WI38 (cell line): ENCODE results near the gene LEF1.

Experiments used
- H3K4me3 ChIP-seq: 2 replicates; pipeline ENCODE4 v1.5.1; 2011; ENCODE audit warnings: low read depth, mild to moderate bottlenecking, control low read depth, low read length
- CTCF ChIP-seq: IDR thresholded peaks from 2 replicates; pipeline ENCODE4 v1.5.1; 2012; ENCODE audit warnings: low read depth, mild to moderate bottlenecking, control low read depth, low read length

The LEF1 gene

GRCh38 chr4:108045687-108046024, 123.1 kb downstream of the LEF1 start:
- no peak for TF ChIP-seq CTCF
- H3K4me3 ChIP-seq = no peak overlapping the region

DNA sequence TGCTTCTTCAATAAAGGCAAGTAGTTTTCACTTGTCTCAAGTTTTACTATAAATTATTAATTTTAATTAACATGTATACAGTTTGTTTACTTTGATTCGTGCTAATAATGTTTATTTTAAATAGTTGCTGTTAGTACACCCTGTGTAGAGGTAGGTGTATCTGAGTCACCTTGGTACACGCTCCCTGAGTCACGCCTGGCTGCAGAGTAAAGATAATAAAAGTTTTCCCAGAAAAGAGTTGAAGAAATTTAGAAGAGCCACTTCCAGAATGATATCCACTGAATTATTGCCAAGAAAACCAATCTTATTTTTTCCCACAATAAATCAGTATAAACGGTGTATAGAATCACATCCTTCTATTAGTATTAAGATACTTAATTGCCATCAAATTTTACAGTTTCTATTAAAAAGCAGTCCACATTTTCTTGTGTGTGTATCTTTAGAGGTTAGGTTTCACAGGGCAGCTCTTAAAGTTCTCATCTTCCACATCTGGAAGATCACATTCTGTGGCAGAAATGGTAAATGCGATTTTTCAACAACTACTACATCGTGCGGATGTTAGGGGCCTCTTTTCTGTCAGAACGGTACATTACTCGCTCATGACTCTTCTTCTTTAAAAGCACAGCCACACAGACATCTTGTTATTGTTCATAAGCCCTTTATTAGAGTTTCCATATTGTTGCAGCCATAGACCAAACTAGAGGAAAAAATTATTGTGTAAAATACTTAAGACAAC, 123.6 kb downstream of the LEF1 start:
- H3K4me3 ChIP-seq = no peak overlapping the region
- no peak for TF ChIP-seq CTCF

GRCh38 chr4:108043526-108043925, 125.2 kb downstream of the LEF1 start:
- TF ChIP-seq CTCF = no peak
- no peak overlapping the region for H3K4me3 ChIP-seq

GRCh38 chr4:108042927-108043326, 125.8 kb downstream of the LEF1 start:
- no peak overlapping the region for H3K4me3 ChIP-seq
- no peak for TF ChIP-seq CTCF

GRCh38 chr4:108037884-108038283, 130.8 kb downstream of the LEF1 start:
- TF ChIP-seq CTCF = no peak
- H3K4me3 ChIP-seq = no peak overlapping the region

DNA sequence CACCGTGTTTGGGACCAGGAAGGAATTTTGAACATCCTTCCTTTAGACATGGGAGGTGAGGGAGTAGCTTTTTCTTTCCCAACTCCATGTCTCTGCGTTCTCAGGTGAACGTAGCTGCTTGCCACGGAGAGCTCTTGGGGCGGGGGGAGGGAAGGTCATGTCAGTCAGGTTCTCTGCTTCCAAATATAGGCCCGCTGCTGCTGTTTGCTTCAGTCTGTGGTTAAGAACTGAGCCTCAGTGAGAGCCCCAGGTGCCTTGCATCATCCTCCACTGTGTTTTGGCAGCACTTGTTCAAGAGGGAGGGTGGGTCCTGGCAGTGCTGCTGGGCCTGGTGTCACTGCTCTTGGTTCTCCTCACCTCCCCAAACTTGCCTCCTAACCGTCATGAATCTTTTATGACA, 132.5 kb downstream of the LEF1 start:
- TF ChIP-seq CTCF = no peak
- no peak overlapping the region for H3K4me3 ChIP-seq

- no peak overlapping the region for H3K4me3 ChIP-seq
- TF ChIP-seq CTCF = no peak
Observed at GRCh38 chr4:108035691-108036090, 133.0 kb downstream of the LEF1 start.
